WTC11 (cell line): ENCODE data around the gene PARP14.

Experiments used
- ATF1 ChIP-seq: sonication (generic); formaldehyde crosslinking; IDR thresholded peaks from 2 replicates; pipeline ENCODE4 v1.8.1; 2023; ENCODE audit warnings: mild to moderate bottlenecking, moderate library complexity, missing genetic modification reagents
- CTCF ChIP-seq: fragments of 200-600 bp; IDR thresholded peaks from 2 replicates; pipeline ENCODE4 v1.8.0; 2022; ENCODE audit warnings: antibody characterized with exemption
- IRF2 ChIP-seq: sonication (generic); formaldehyde crosslinking; IDR thresholded peaks from 2 replicates; pipeline ENCODE4 v1.8.0; 2022; ENCODE audit warnings: low read depth, missing genetic modification reagents, borderline replicate concordance
- NR2C2 ChIP-seq: sonication (generic); formaldehyde crosslinking; IDR thresholded peaks from 2 replicates; pipeline ENCODE4 v1.8.0; 2022; ENCODE audit warnings: mild to moderate bottlenecking, missing genetic modification reagents
- SMAD4 ChIP-seq: sonication (generic); formaldehyde crosslinking; IDR thresholded peaks from 2 replicates; pipeline ENCODE4 v1.8.0; 2022; ENCODE audit warnings: mild to moderate bottlenecking, missing genetic modification reagents
- TEAD4 ChIP-seq: sonication (generic); formaldehyde crosslinking; IDR thresholded peaks from 2 replicates; pipeline ENCODE4 v1.8.0; 2022; ENCODE audit warnings: mild to moderate bottlenecking, missing genetic modification reagents
- ZBTB43 ChIP-seq: sonication (generic); formaldehyde crosslinking; IDR thresholded peaks from 2 replicates; pipeline ENCODE4 v1.8.1; 2023; ENCODE audit warnings: mild to moderate bottlenecking, missing genetic modification reagents
- ZSCAN18 ChIP-seq: fragments of 250-450 bp; sonication (Bioruptor Pico); IDR thresholded peaks from 2 replicates; pipeline ENCODE4 v2.1.2; 2022; ENCODE audit warnings: mild to moderate bottlenecking, moderate library complexity

- TF ChIP-seq ZSCAN18 (CRISPR knock-in tag) (no peak), SMAD4 (no peak), CTCF (no peak), NR2C2 (CRISPR knock-in tag) (no peak), ZBTB43 (CRISPR knock-in tag) (no peak), IRF2 (CRISPR knock-in tag) (no peak), TEAD4 (CRISPR knock-in tag) (no peak), ATF1 (CRISPR knock-in tag) (no peak)
Observed at GRCh38 chr3:122681284-122681973, 790 bp downstream of the PARP14 start.
